Astrocyte (in vitro differentiated cells and primary cell): ENCODE data around the gene HECW1.

Experiments used
- EZH2 ChIP-seq: IDR thresholded peaks from 2 replicates; pipeline ENCODE4 v1.6.1; 2012; ENCODE audit warnings: mild to moderate bottlenecking, low read length, inconsistent platforms; ENCODE audit not compliant: insufficient read depth
- TF ChIP-seq, protein P1 (sequence below): IDR thresholded peaks from 2 replicates; pipeline ENCODE4 v1.5.1; 2011; ENCODE audit warnings: low read depth, mild to moderate bottlenecking, inconsistent platforms, low read length, moderate library complexity; ENCODE audit not compliant: insufficient read depth

DNA sequence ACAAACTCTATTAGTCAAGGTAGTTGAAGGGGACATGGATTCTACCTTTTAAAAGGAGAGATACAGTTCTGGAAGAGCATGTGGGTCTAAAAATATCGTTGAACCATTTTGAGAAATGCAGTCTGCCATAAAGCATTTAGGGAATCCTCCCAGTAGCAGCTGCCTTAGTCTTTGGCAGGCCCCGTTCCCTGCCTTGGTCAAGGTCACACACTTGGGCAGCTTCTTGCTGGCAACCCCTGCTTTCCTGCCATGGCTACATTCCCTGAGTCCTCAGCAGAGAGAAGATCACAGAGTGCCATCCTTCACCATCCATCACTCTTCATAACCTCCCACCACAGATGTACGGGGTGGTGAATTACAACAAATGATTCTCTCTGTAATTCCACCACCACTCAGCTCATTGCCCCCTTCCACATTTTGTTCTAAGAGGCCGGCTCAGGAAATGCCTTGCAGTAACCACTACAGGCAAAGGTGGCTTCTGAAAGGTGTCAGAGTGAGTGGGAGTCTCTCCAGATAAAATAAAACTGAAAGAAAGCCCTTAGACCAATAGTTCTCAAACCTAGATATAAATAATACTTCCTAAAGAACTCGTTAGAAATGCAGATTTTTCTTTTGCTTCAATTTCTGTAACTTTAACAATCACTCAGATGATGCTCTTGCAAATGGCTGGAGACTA is 349.0 kb downstream of the HECW1 start:
- TF ChIP-seq, protein P1, sequence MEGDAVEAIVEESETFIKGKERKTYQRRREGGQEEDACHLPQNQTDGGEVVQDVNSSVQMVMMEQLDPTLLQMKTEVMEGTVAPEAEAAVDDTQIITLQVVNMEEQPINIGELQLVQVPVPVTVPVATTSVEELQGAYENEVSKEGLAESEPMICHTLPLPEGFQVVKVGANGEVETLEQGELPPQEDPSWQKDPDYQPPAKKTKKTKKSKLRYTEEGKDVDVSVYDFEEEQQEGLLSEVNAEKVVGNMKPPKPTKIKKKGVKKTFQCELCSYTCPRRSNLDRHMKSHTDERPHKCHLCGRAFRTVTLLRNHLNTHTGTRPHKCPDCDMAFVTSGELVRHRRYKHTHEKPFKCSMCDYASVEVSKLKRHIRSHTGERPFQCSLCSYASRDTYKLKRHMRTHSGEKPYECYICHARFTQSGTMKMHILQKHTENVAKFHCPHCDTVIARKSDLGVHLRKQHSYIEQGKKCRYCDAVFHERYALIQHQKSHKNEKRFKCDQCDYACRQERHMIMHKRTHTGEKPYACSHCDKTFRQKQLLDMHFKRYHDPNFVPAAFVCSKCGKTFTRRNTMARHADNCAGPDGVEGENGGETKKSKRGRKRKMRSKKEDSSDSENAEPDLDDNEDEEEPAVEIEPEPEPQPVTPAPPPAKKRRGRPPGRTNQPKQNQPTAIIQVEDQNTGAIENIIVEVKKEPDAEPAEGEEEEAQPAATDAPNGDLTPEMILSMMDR = no peak
- no peak for TF ChIP-seq EZH2
